Upper lobe of right lung (tissue), 1 donor: ENCODE results near the gene MVD. TPM values are rescaled to one million over a fixed set of nuclear protein-coding genes. Genes with fewer than 3 reads are reported as not detected.

Experiments
- ATAC-seq: fragments of 200-7000 bp; cut with Tn5 transposase; one replicate; pipeline ENCODE4 v1.9.1; 2020; ENCODE audit warnings: mild to moderate bottlenecking, moderate library complexity
- DNase-seq: peaks from one replicate; pipeline ENCODE4 v3.0.0-alpha.2; 2020
- H3K27ac ChIP-seq: fragments of 200-600 bp; one replicate; pipeline ENCODE4 v1.8.0; 2022
- H3K27me3 ChIP-seq: fragments of 200-600 bp; one replicate; pipeline ENCODE4 v1.8.0; 2022; ENCODE audit warnings: mild to moderate bottlenecking
- H3K36me3 ChIP-seq: fragments of 200-600 bp; one replicate; pipeline ENCODE4 v1.8.0; 2022
- H3K4me1 ChIP-seq: fragments of 200-600 bp; one replicate; pipeline ENCODE4 v1.8.0; 2022
- H3K4me3 ChIP-seq: fragments of 200-600 bp; one replicate; pipeline ENCODE4 v1.8.0; 2022; ENCODE audit warnings: mild to moderate bottlenecking
- H3K9me3 ChIP-seq: fragments of 200-600 bp; one replicate; pipeline ENCODE4 v1.8.0; 2022
- CTCF ChIP-seq: fragments of 200-600 bp; IDR thresholded peaks from one replicate; pipeline ENCODE4 v1.8.0; 2022; ENCODE audit warnings: antibody characterized with exemption
- intact Hi-C: fragments of 100-400 bp; cut with DNase I; formaldehyde crosslinking; loops from one replicate; pipeline ENCODE4 v1.11.0; 2022
- total RNA-seq: library from RNA; stranded (reverse); fragmentation: NEBNext Ultra II Directional; extraction: Animal tissue kit (Norgen Biotek cat#: 25700); gene quantifications from one replicate; pipeline ENCODE4 v1.2.1, GENCODE V29; 2021
- donor health status: DM: no; HTN: yes; CAD: no; lungs with severe emphysema.

MVD gene
- total RNA-seq, 1 donor from 2014 or later: 104 TPM

GRCh38 chr16:88691129-88691813 is 28.4 kb upstream of the MVD start:
- Histone ChIP-seq H3K36me3 (peaks cover under 1% of the 10 kb centered on the region), H3K27me3 (peaks cover 12% of the 10 kb centered on the region), H3K27ac (no peak overlapping the region), H3K4me1 (peaks cover 20% of the 10 kb centered on the region), H3K9me3 (no peaks in the 10 kb centered on the region), H3K4me3 (no peak overlapping the region)
- no peak for TF ChIP-seq CTCF
- DNase-seq (peak; percentile 65), ATAC-seq (no peak)
- intact Hi-C loops: no loop called here

GRCh38 chr16:88690341-88691128 is 27.6 kb upstream of the MVD start:
- no peak for TF ChIP-seq CTCF
- no peak overlapping the region for H3K27ac ChIP-seq
- ATAC-seq (no peak), DNase-seq (no peak)
- H3K4me3 ChIP-seq: no peak overlapping the region
- no peaks in the 10 kb centered on the region for H3K9me3 ChIP-seq
- H3K36me3 ChIP-seq: no peaks in the 10 kb centered on the region
- intact Hi-C loops: no loop called here
- peaks cover 26% of the 10 kb centered on the region for H3K4me1 ChIP-seq
- H3K27me3 ChIP-seq: peaks cover 12% of the 10 kb centered on the region

- no peak for DNase-seq
- TF ChIP-seq CTCF: no peak
- no peaks in the 10 kb centered on the region for H3K9me3 ChIP-seq
- no peak overlapping the region for H3K4me3 ChIP-seq
- peaks cover 26% of the 10 kb centered on the region for H3K4me1 ChIP-seq
- H3K27me3 ChIP-seq: peaks cover 12% of the 10 kb centered on the region
- no peaks in the 10 kb centered on the region for H3K36me3 ChIP-seq
- ATAC-seq: no peak
- H3K27ac ChIP-seq: no peak overlapping the region
- intact Hi-C loops: no loop called here
Measured at GRCh38 chr16:88688013-88688778, 25.3 kb upstream of the MVD start.

- intact Hi-C loops: no loop called here
- no peak for ATAC-seq
- Histone ChIP-seq H3K9me3 (no peaks in the 10 kb centered on the region), H3K4me3 (no peak overlapping the region), H3K4me1 (peaks cover 26% of the 10 kb centered on the region), H3K27me3 (peaks cover 12% of the 10 kb centered on the region), H3K36me3 (no peaks in the 10 kb centered on the region), H3K27ac (no peak overlapping the region)
- no peak for DNase-seq
- TF ChIP-seq CTCF: no peak
Measured at GRCh38 chr16:88687676-88688012, 24.8 kb upstream of the MVD start.

- Histone ChIP-seq H3K9me3 (no peaks in the 10 kb centered on the region), H3K27ac (no peak overlapping the region), H3K4me1 (peaks cover 23% of the 10 kb centered on the region), H3K36me3 (no peaks in the 10 kb centered on the region), H3K27me3 (peaks cover 12% of the 10 kb centered on the region), H3K4me3 (no peak overlapping the region)
- TF ChIP-seq CTCF: no peak
- no peak for ATAC-seq
- intact Hi-C loops: no loop called here
- DNase-seq: no peak
Measured at GRCh38 chr16:88687254-88687576, 24.3 kb upstream of the MVD start.
